ENCODE measurements around the gene B4GALT4. TPM values are rescaled to one million over a fixed set of nuclear protein-coding genes. Genes with fewer than 3 reads are reported as not detected.

The B4GALT4 gene
- polyA plus RNA-seq (2012; rRNA removed) = 15.7 and 19.8 TPM in 2 replicates
- polyA plus RNA-seq (2012; cell fraction: cytosol; rRNA removed) = 20.2 and 23.9 TPM in 2 replicates
- polyA plus RNA-seq (2012; cell fraction: nucleus; rRNA removed) = 11.7 and 19.4 TPM in 2 replicates

- peaks cover 1 to 4% of the 10 kb centered on the region in 2 experiments; a peak in 3 of 4 replicates for H3K4me1 ChIP-seq (ENCODE audit: control insufficient read depth in 1 of 2, insufficient read depth in 2 of 2, low read depth in 1 of 2, low read length in 1 of 2)
- WGBS (ENCODE audit: low lambda C conversion rate) = 4% methylated on average over 25 of the region's 70 CpGs
- H3F3A ChIP-seq (replicated peaks; ENCODE audit: insufficient read depth) = peaks cover 24% of the 10 kb centered on the region
- peak within 1 kb of the TSS; percentile 95 for H3K4me2 ChIP-seq
- CTCF ChIA-PET = interaction anchor here (0.6 to 3.0 kb wide), 29 partner anchors 9 to 440 kb away, joined by 3 to 18 read pairs (median 3); partner anchors contain the start of genes TEX55 and TMEM39A
- H3K27me3 ChIP-seq (ENCODE audit: insufficient read depth) = no peaks in the 10 kb centered on the region
- H3K9me2 ChIP-seq = no peaks in the 10 kb centered on the region; the same call in 1 of the 2 replicates
- POLR2A ChIA-PET = interaction anchor here (0.6 to 1.3 kb wide), 7 partner anchors 17 to 259 kb away, joined by 3 to 4 read pairs (median 3); partner anchors contain the start of gene TMEM39A
- H3K27ac ChIP-seq (ENCODE audit: low read depth in 2 of 2, low read length in 1 of 2) = peak within 1 kb of the TSS; percentile 79 to 89
- H3K79me2 ChIP-seq (ENCODE audit: insufficient read depth) = peaks cover 45% of the 10 kb centered on the region
- H3K4me3 ChIP-seq (ENCODE audit: low read depth in 2 of 2, low read length in 1 of 2) = peak within 1 kb of the TSS; percentile 73 to 83
- H3K9me3 ChIP-seq = no peaks in the 10 kb centered on the region
- H3K9ac ChIP-seq = peak within 1 kb of the TSS; percentile 84
- peaks cover 14 to 16% of the 10 kb centered on the region in 2 experiments for H3K36me3 ChIP-seq (replicated peaks in 1 of 2; ENCODE audit: control insufficient read depth in 1 of 2, insufficient read depth in 2 of 2, low read length in 1 of 2)
- TF ChIP-seq TEAD4 (IDR thresholded peaks at IDR 0.05; ENCODE audit: borderline replicate concordance, insufficient read depth) = no peak
- TF ChIP-seq POLR2AphosphoS5 (IDR thresholded peaks at IDR 0.05; ENCODE audit: low read depth, low read length) = peak; percentile 79
- TF ChIP-seq YY1 (IDR thresholded peaks at IDR 0.05; ENCODE audit: low read depth) = no peak
- 0 out of 2 replicates have a peak, but pooled peaks have one; percentile 9 for TF ChIP-seq ELF1 (IDR thresholded peaks at IDR 0.05)
- peak; percentile 5 for TF ChIP-seq CHD2 (IDR thresholded peaks at IDR 0.05; ENCODE audit: low read length, partially characterized antibody)
- peak; percentile 78 for TF ChIP-seq MXI1 (IDR thresholded peaks at IDR 0.05; ENCODE audit: low read depth, low read length)
- TF ChIP-seq, protein P1, sequence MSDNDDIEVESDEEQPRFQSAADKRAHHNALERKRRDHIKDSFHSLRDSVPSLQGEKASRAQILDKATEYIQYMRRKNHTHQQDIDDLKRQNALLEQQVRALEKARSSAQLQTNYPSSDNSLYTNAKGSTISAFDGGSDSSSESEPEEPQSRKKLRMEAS (IDR thresholded peaks at IDR 0.05; ENCODE audit: low read depth) = peak; percentile 93
- peak; percentile 84; the same call in 1 of the 2 replicates for TF ChIP-seq TAF1 (IDR thresholded peaks at IDR 0.05; ENCODE audit: borderline replicate concordance, low read depth, low read length)
- DNase-seq = peak; percentile 94
- H2AFZ ChIP-seq (ENCODE audit: low read depth) = peak within 1 kb of the TSS; percentile 93
- no peaks in the 10 kb centered on the region; the same call in 1 of the 2 replicates for H4K20me1 ChIP-seq (ENCODE audit: insufficient read depth)
These were observed at the start of gene B4GALT4 for GRCh38 chr3:119240591-119241434. Gene B4GALT4, minus strand, starts transcription at chr3:119240878. Its CDS starts 10,779 bp downstream, at chr3:119230099.

- WGBS (ENCODE audit: low lambda C conversion rate) = no CpG with 5 or more reads among the region's 2 CpGs
- ChIA-PET CTCF (interaction anchor here (1.3 kb wide), 1 partner anchor 13 kb away, joined by 4 read pairs; no protein-coding TSS in a partner anchor), POLR2A (no interaction called here)
- H3K9ac ChIP-seq = no peak overlapping the region
- no peak for DNase-seq
- H2AFZ ChIP-seq (ENCODE audit: low read depth) = no peak overlapping the region
- H3K36me3 ChIP-seq (replicated peaks in 1 of 2; ENCODE audit: control insufficient read depth in 1 of 2, insufficient read depth in 2 of 2, low read length in 1 of 2) = no peaks in the 10 kb centered on the region
- no peaks in the 10 kb centered on the region for H3K9me2 ChIP-seq
- peaks cover 0 to 19% of the 10 kb centered on the region in 2 experiments; a peak in 2 of 4 replicates for H3K4me1 ChIP-seq (ENCODE audit: control insufficient read depth in 1 of 2, insufficient read depth in 2 of 2, low read depth in 1 of 2, low read length in 1 of 2)
- TF ChIP-seq TCF12 (IDR thresholded peaks at IDR 0.05) = no peak
- no peak for TF ChIP-seq USF2 (IDR thresholded peaks at IDR 0.05; ENCODE audit: borderline replicate concordance, low read depth, low read length)
- TF ChIP-seq, protein P2, sequence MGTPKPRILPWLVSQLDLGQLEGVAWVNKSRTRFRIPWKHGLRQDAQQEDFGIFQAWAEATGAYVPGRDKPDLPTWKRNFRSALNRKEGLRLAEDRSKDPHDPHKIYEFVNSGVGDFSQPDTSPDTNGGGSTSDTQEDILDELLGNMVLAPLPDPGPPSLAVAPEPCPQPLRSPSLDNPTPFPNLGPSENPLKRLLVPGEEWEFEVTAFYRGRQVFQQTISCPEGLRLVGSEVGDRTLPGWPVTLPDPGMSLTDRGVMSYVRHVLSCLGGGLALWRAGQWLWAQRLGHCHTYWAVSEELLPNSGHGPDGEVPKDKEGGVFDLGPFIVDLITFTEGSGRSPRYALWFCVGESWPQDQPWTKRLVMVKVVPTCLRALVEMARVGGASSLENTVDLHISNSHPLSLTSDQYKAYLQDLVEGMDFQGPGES (IDR thresholded peaks at IDR 0.05; ENCODE audit: low read depth, low read length) = no peak
- no peak for TF ChIP-seq POLR2AphosphoS5 (IDR thresholded peaks at IDR 0.05; ENCODE audit: low read depth, low read length)
- no peak for TF ChIP-seq NRF1 (IDR thresholded peaks at IDR 0.05; ENCODE audit: low read depth, low read length)
- TF ChIP-seq, protein P1 (IDR thresholded peaks at IDR 0.05; ENCODE audit: low read depth) = no peak
- TF ChIP-seq TEAD4 (IDR thresholded peaks at IDR 0.05; ENCODE audit: borderline replicate concordance, insufficient read depth) = no peak
- no peak for TF ChIP-seq FOXJ3 (CRISPR knock-in tag; IDR thresholded peaks at IDR 0.05)
- no peak for TF ChIP-seq MEF2A (IDR thresholded peaks at IDR 0.05; ENCODE audit: borderline replicate concordance, low read depth)
- TF ChIP-seq RXRA (IDR thresholded peaks at IDR 0.05; ENCODE audit: borderline replicate concordance, low read depth) = no peak
- no peak for TF ChIP-seq YY1 (IDR thresholded peaks at IDR 0.05; ENCODE audit: low read depth)
- TF ChIP-seq EZH2phosphoT487 (IDR thresholded peaks at IDR 0.05; ENCODE audit: borderline replicate concordance, low read depth) = no peak
- TF ChIP-seq RCOR1 (IDR thresholded peaks at IDR 0.05; ENCODE audit: low read length) = no peak
- TF ChIP-seq SIN3A (IDR thresholded peaks at IDR 0.05; ENCODE audit: borderline replicate concordance, low read depth, low read length) = no peak
- TF ChIP-seq ELF1 (IDR thresholded peaks at IDR 0.05) = no peak
- TF ChIP-seq FOSL2 (IDR thresholded peaks at IDR 0.05; ENCODE audit: borderline replicate concordance, low read depth) = no peak
- TF ChIP-seq GABPA (IDR thresholded peaks at IDR 0.05; ENCODE audit: low read depth) = no peak
- no peaks in the 10 kb centered on the region for H4K20me1 ChIP-seq (ENCODE audit: insufficient read depth)
- no peak overlapping the region for H3K4me2 ChIP-seq
- no peak overlapping the region for H3K27ac ChIP-seq (ENCODE audit: low read depth in 2 of 2, low read length in 1 of 2)
- no peak overlapping the region for H3K4me3 ChIP-seq (ENCODE audit: low read depth in 2 of 2, low read length in 1 of 2)
- peaks cover 15% of the 10 kb centered on the region; the same call in 1 of the 2 replicates for H3K9me3 ChIP-seq
- H3K79me2 ChIP-seq (ENCODE audit: insufficient read depth) = no peaks in the 10 kb centered on the region; the same call in 1 of the 2 replicates
- H3F3A ChIP-seq (replicated peaks; ENCODE audit: insufficient read depth) = peaks cover 7% of the 10 kb centered on the region
- H3K27me3 ChIP-seq (ENCODE audit: insufficient read depth) = no peaks in the 10 kb centered on the region
These were observed 48.7 kb upstream of the B4GALT4 start for GRCh38 chr3:119289404-119289770.
